Measurements from ENCODE around the gene GRID2. TPM values are rescaled to one million over a fixed set of nuclear protein-coding genes. Genes with fewer than 3 reads are reported as not detected.

GRID2 gene
- polyA plus RNA-seq, 1 donor (not counting 4 experiments of a cell fraction or from before 2014, with no cell fraction given): not detected

GRCh38 chr4:92789741-92790140 lies 486.0 kb downstream of the GRID2 start:
- Histone ChIP-seq H2AFZ (ENCODE audit: control insufficient read depth, low read length) (no peak overlapping the region), H3K36me3 (ENCODE audit: control insufficient read depth in 2 of 2, extremely low read depth in 1 of 2, insufficient read depth in 2 of 2, low read length in 2 of 2) (no peaks in the 10 kb centered on the region), H3K9ac (ENCODE audit: control insufficient read depth, extremely low read depth, insufficient read depth, low read length) (no peak overlapping the region), H3K9me3 (ENCODE audit: control insufficient read depth, low read depth, low read length) (no peaks in the 10 kb centered on the region), H3K79me2 (ENCODE audit: control insufficient read depth, insufficient read depth, low read length) (no peaks in the 10 kb centered on the region), H3K4me2 (ENCODE audit: control insufficient read depth, extremely low read depth, insufficient read depth, low read depth, low read length) (no peak overlapping the region), H3K27ac (ENCODE audit: control insufficient read depth, insufficient read depth, low read length) (no peak overlapping the region), H3K27me3 (ENCODE audit: control insufficient read depth, extremely low read depth, insufficient read depth, low read length) (no peaks in the 10 kb centered on the region), H3K9me1 (ENCODE audit: control insufficient read depth, extremely low read depth, insufficient read depth, low read length) (no peaks in the 10 kb centered on the region), H3K4me3 (ENCODE audit: control insufficient read depth in 2 of 3, extremely low read depth in 1 of 3, insufficient read depth in 2 of 3, low read depth in 1 of 3, low read length in 3 of 3) (no peak overlapping the region), H4K20me1 (ENCODE audit: control insufficient read depth, extremely low read depth, insufficient read depth, low read length) (no peaks in the 10 kb centered on the region), H3K4me1 (ENCODE audit: control insufficient read depth, extremely low read depth, insufficient read depth, low read length) (no peaks in the 10 kb centered on the region)
- dilution Hi-C loops (cut with MboI; ENCODE audit: extremely low pct_ligation_motif_present, low sequenced_read_pairs): no loop called here
- no peak for FAIRE-seq
- TF ChIP-seq EZH2 (IDR thresholded peaks at IDR 0.05; ENCODE audit: low read length): no peak
- DNase-seq (ENCODE audit: low read depth, low spot score): no peak

- Histone ChIP-seq H3K4me2 (ENCODE audit: control insufficient read depth, extremely low read depth, insufficient read depth, low read depth, low read length) (no peak overlapping the region), H3K79me2 (ENCODE audit: control insufficient read depth, insufficient read depth, low read length) (no peaks in the 10 kb centered on the region), H3K4me3 (ENCODE audit: control insufficient read depth in 2 of 3, extremely low read depth in 1 of 3, insufficient read depth in 2 of 3, low read depth in 1 of 3, low read length in 3 of 3) (no peak overlapping the region), H3K27ac (ENCODE audit: control insufficient read depth, insufficient read depth, low read length) (no peak overlapping the region), H3K4me1 (ENCODE audit: control insufficient read depth, extremely low read depth, insufficient read depth, low read length) (no peaks in the 10 kb centered on the region), H3K9me3 (ENCODE audit: control insufficient read depth, low read depth, low read length) (no peaks in the 10 kb centered on the region), H4K20me1 (ENCODE audit: control insufficient read depth, extremely low read depth, insufficient read depth, low read length) (no peaks in the 10 kb centered on the region), H3K27me3 (ENCODE audit: control insufficient read depth, extremely low read depth, insufficient read depth, low read length) (no peaks in the 10 kb centered on the region), H2AFZ (ENCODE audit: control insufficient read depth, low read length) (no peak overlapping the region), H3K9me1 (ENCODE audit: control insufficient read depth, extremely low read depth, insufficient read depth, low read length) (no peaks in the 10 kb centered on the region), H3K36me3 (ENCODE audit: control insufficient read depth in 2 of 2, extremely low read depth in 1 of 2, insufficient read depth in 2 of 2, low read length in 2 of 2) (no peaks in the 10 kb centered on the region), H3K9ac (ENCODE audit: control insufficient read depth, extremely low read depth, insufficient read depth, low read length) (no peak overlapping the region)
- FAIRE-seq: no peak
- DNase-seq (ENCODE audit: low read depth, low spot score): no peak
- dilution Hi-C loops (cut with MboI; ENCODE audit: extremely low pct_ligation_motif_present, low sequenced_read_pairs): no loop called here
- TF ChIP-seq, protein P1, sequence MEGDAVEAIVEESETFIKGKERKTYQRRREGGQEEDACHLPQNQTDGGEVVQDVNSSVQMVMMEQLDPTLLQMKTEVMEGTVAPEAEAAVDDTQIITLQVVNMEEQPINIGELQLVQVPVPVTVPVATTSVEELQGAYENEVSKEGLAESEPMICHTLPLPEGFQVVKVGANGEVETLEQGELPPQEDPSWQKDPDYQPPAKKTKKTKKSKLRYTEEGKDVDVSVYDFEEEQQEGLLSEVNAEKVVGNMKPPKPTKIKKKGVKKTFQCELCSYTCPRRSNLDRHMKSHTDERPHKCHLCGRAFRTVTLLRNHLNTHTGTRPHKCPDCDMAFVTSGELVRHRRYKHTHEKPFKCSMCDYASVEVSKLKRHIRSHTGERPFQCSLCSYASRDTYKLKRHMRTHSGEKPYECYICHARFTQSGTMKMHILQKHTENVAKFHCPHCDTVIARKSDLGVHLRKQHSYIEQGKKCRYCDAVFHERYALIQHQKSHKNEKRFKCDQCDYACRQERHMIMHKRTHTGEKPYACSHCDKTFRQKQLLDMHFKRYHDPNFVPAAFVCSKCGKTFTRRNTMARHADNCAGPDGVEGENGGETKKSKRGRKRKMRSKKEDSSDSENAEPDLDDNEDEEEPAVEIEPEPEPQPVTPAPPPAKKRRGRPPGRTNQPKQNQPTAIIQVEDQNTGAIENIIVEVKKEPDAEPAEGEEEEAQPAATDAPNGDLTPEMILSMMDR (optimal IDR thresholded peaks at IDR 0.05 in 1 of 3, IDR thresholded peaks at IDR 0.05 in 1 of 3, conservative IDR thresholded peaks at IDR 0.05 in 1 of 3; ENCODE audit: extremely low read depth in 1 of 3, insufficient read depth in 2 of 3, low read length in 3 of 3): no peak
- no peak for TF ChIP-seq EZH2 (IDR thresholded peaks at IDR 0.05; ENCODE audit: low read length)
These were observed 488.2 kb downstream of the GRID2 start for GRCh38 chr4:92791871-92792440.

GRCh38 chr4:92809381-92809780 lies 505.6 kb downstream of the GRID2 start:
- H3K27me3 ChIP-seq (ENCODE audit: control insufficient read depth, extremely low read depth, insufficient read depth, low read length): no peaks in the 10 kb centered on the region
- no peaks in the 10 kb centered on the region for H3K79me2 ChIP-seq (ENCODE audit: control insufficient read depth, insufficient read depth, low read length)
- no peak overlapping the region for H3K9ac ChIP-seq (ENCODE audit: control insufficient read depth, extremely low read depth, insufficient read depth, low read length)
- H2AFZ ChIP-seq (ENCODE audit: control insufficient read depth, low read length): no peak overlapping the region
- FAIRE-seq (no peak), DNase-seq (ENCODE audit: low read depth, low spot score) (no peak)
- H3K9me3 ChIP-seq (ENCODE audit: control insufficient read depth, low read depth, low read length): no peaks in the 10 kb centered on the region
- H4K20me1 ChIP-seq (ENCODE audit: control insufficient read depth, extremely low read depth, insufficient read depth, low read length): no peaks in the 10 kb centered on the region
- TF ChIP-seq EZH2 (IDR thresholded peaks at IDR 0.05; ENCODE audit: low read length): no peak
- TF ChIP-seq, protein P1 (optimal IDR thresholded peaks at IDR 0.05 in 1 of 3, IDR thresholded peaks at IDR 0.05 in 1 of 3, conservative IDR thresholded peaks at IDR 0.05 in 1 of 3; ENCODE audit: extremely low read depth in 1 of 3, insufficient read depth in 2 of 3, low read length in 3 of 3): no peak
- no peaks in the 10 kb centered on the region for H3K9me1 ChIP-seq (ENCODE audit: control insufficient read depth, extremely low read depth, insufficient read depth, low read length)
- dilution Hi-C loops (cut with MboI; ENCODE audit: extremely low pct_ligation_motif_present, low sequenced_read_pairs): no loop called here
- no peak overlapping the region for H3K4me3 ChIP-seq (ENCODE audit: control insufficient read depth in 2 of 3, extremely low read depth in 1 of 3, insufficient read depth in 2 of 3, low read depth in 1 of 3, low read length in 3 of 3)
- no peak overlapping the region for H3K27ac ChIP-seq (ENCODE audit: control insufficient read depth, insufficient read depth, low read length)
- H3K4me1 ChIP-seq (ENCODE audit: control insufficient read depth, extremely low read depth, insufficient read depth, low read length): no peaks in the 10 kb centered on the region
- no peaks in the 10 kb centered on the region for H3K36me3 ChIP-seq (ENCODE audit: control insufficient read depth in 2 of 2, extremely low read depth in 1 of 2, insufficient read depth in 2 of 2, low read length in 2 of 2)
- H3K4me2 ChIP-seq (ENCODE audit: control insufficient read depth, extremely low read depth, insufficient read depth, low read depth, low read length): no peak overlapping the region
